AG04450 (cell line): ENCODE results near the gene SDSL. TPM values are rescaled to one million over a fixed set of nuclear protein-coding genes. Genes with fewer than 3 reads are reported as not detected.

Experiments used
- CTCF ChIA-PET: fragments of 300-600, 350-600 bp; formaldehyde crosslinking; extraction: SDS; loops from one replicate; lab custom pipeline; 2022; ENCODE audit warnings: antibody characterized with exemption, inconsistent platforms; lab: Charles Lee
- POLR2A ChIA-PET: fragments of 350-600 bp; formaldehyde crosslinking; extraction: SDS; loops from one replicate; lab custom pipeline; 2021; ENCODE audit warnings: antibody characterized with exemption, inconsistent platforms; lab: Yijun Ruan, JAX
- DNase-seq: peaks from one replicate; pipeline ENCODE4 v3.0.0-alpha.2; 2011; ENCODE audit warnings: low read depth, low spot score
- H3K27ac ChIP-seq: one replicate; pipeline ENCODE4 v1.5.1; 2012; ENCODE audit warnings: low read depth, low read length, control low read depth
- H3K27me3 ChIP-seq: one replicate; pipeline ENCODE4 v1.6.0; 2012; ENCODE audit warnings: low read length; ENCODE audit not compliant: control insufficient read depth, insufficient read depth
- H3K4me3 ChIP-seq: 2 replicates; pipeline ENCODE4 v1.5.1; 2011; ENCODE audit warnings: mild to moderate bottlenecking, low read depth, low read length, control low read depth
- H3K9me3 ChIP-seq: 2 replicates; pipeline ENCODE4 v1.5.1; 2012; ENCODE audit warnings: low read length; ENCODE audit not compliant: control insufficient read depth, insufficient read depth
- CTCF ChIP-seq: IDR thresholded peaks from 2 replicates; pipeline ENCODE4 v1.5.1; 2011; ENCODE audit warnings: low read depth, low read length, control low read depth, inconsistent platforms
- polyA plus RNA-seq: library from polyadenylated mRNA; depleted of rRNA; stranded (reverse); fragments of >200 nt; gene quantifications from 2 replicates; pipeline ENCODE4 v1.2.3, GENCODE V29; 2011

The SDSL gene
- polyA plus RNA-seq, 1 experiment, result 10.0 TPM

- H3K9me3 ChIP-seq, result no peaks in the 10 kb centered on the region
- no peak overlapping the region for H3K4me3 ChIP-seq
- no peak for TF ChIP-seq CTCF
- H3K27me3 ChIP-seq, result peaks cover 17% of the 10 kb centered on the region
- CTCF ChIA-PET, result interaction anchor here (0.8 kb wide), 1 partner anchor 31 kb away, joined by 3 read pairs; no protein-coding TSS in a partner anchor
- POLR2A ChIA-PET, result no interaction called here
- DNase-seq, result no peak
- no peak overlapping the region for H3K27ac ChIP-seq
Measured at GRCh38 chr12:113456761-113457160, 34.6 kb downstream of the SDSL start.

DNA sequence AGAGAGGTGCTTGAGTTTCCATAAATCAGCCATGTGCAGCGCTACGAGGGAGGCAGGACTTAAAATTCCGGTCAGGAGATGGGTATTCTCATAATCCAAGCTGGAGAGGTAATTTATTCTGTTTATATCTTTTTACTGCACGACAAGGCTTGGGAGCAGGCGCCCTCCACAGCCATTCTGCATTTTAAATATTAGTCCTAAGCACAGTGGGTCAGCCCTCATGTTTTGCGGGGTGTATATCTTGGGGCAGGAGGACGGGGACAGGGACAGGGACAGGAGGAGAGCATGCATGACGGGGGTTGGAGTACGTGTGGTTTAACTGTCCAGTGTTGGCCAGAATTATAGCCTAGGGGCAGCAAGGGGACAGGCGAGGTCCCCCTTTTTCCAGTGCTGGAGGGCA is 35.0 kb downstream of the SDSL start:
- ChIA-PET POLR2A (no interaction called here), CTCF (interaction anchor here (1.1 kb wide), 1 partner anchor 453 kb away, joined by 5 read pairs; no protein-coding TSS in a partner anchor)
- Histone ChIP-seq H3K9me3 (no peaks in the 10 kb centered on the region; the same call in 1 of the 2 replicates), H3K27me3 (peaks cover 17% of the 10 kb centered on the region), H3K4me3 (no peak overlapping the region), H3K27ac (no peak overlapping the region)
- no peak for TF ChIP-seq CTCF
- no peak for DNase-seq

GRCh38 chr12:113457710-113458109 is 35.5 kb downstream of the SDSL start:
- no peak overlapping the region for H3K4me3 ChIP-seq
- DNase-seq, result no peak
- POLR2A ChIA-PET, result no interaction called here

DNA sequence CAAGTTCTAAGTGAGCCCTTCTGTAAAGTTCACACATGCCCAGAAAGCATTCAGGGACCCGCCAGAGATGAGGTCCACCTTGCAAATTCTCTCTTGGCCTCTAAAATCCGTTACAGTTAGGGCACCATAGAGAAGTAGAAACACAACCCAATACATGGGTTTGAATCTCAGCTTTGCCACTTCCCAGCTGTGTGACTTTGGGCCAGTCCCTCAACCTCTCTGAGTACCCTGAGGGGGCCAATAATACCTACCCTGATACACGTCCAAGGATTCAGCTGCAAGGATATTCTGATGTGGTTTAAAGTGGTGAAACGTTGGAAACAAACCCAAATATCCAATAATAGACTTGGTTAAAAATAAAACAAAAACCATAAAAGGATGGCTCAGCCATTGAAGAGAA is 37.8 kb downstream of the SDSL start:
- no peak for TF ChIP-seq CTCF
- H3K27me3 ChIP-seq, result peaks cover 42% of the 10 kb centered on the region
- ChIA-PET POLR2A (no interaction called here), CTCF (interaction anchor here (1.9 kb wide), 1 partner anchor 34 kb away, joined by 11 read pairs; no protein-coding TSS in a partner anchor)
- H3K27ac ChIP-seq, result no peak overlapping the region
- DNase-seq, result no peak
- no peaks in the 10 kb centered on the region; the same call in 1 of the 2 replicates for H3K9me3 ChIP-seq
- no peak overlapping the region for H3K4me3 ChIP-seq

More at GRCh38 chr12:113457710-113458109, 35.5 kb downstream of the SDSL start:
- CTCF ChIA-PET, result interaction anchor here (1.1 kb wide), 1 partner anchor 453 kb away, joined by 5 read pairs; no protein-coding TSS in a partner anchor
- H3K9me3 ChIP-seq, result no peaks in the 10 kb centered on the region; the same call in 1 of the 2 replicates
- no peak for TF ChIP-seq CTCF
- peaks cover 20% of the 10 kb centered on the region for H3K27me3 ChIP-seq
- no peak overlapping the region for H3K27ac ChIP-seq

DNA sequence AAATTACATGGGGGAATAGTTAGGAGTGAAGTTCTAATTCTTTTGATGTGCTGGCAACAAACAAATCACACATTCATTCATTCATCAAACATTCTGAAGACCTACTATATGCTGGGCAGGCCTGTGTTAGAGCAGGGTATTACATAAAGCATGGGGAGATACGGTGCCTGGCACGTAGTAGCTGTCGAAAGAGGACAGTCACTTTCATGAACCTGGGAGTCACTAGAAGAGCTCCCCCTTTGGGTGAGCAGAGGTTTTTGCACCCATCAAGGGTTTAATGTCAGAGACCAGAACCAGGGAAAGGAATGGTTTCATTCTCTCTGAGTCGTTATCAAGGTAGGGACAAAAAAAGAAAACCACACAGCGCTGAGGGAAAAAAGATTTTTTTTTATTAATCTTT is 39.5 kb downstream of the SDSL start:
- H3K4me3 ChIP-seq, result no peak overlapping the region
- no peaks in the 10 kb centered on the region; the same call in 1 of the 2 replicates for H3K9me3 ChIP-seq
- no peak overlapping the region for H3K27ac ChIP-seq
- peaks cover 58% of the 10 kb centered on the region for H3K27me3 ChIP-seq
- DNase-seq, result no peak
- ChIA-PET CTCF (interaction anchor here (0.5 to 2.8 kb wide), 21 partner anchors 9 to 1270 kb away, joined by 3 to 32 read pairs (median 4); partner anchors contain the start of genes SDSL and SLC8B1), POLR2A (interaction anchor here (0.6 kb wide), 1 partner anchor 447 kb away, joined by 6 read pairs; no protein-coding TSS in a partner anchor)
- TF ChIP-seq CTCF, result peak; percentile 63
